NCI-H510A treated with DMSO at 0.1 percent for 48 hours (cell line): ENCODE data around the gene CD37.

Experiments
- DNase-seq: peaks from one replicate; lab custom pipeline; 2025; lab: John Stamatoyannopoulos, UW

The CD37 gene

GRCh38 chr19:49380391-49380790 is 45.2 kb downstream of the CD37 start:
- no peak for DNase-seq

GRCh38 chr19:49382639-49383038 is 47.4 kb downstream of the CD37 start:
- DNase-seq, result no peak

- no peak for DNase-seq
These were observed 48.4 kb downstream of the CD37 start for GRCh38 chr19:49383599-49383998.

GRCh38 chr19:49387936-49388372 is 52.7 kb downstream of the CD37 start, which contains the start of gene KASH5:
Gene KASH5 (plus strand): TSS chr19:49388249. CDS start chr19:49390884, 2,635 bp downstream.
- DNase-seq, result peak; percentile 29

- no peak for DNase-seq
These were observed 54.2 kb downstream of the CD37 start for GRCh38 chr19:49389406-49389805.
